HG02840 (cell line): Measurements from ENCODE around the gene SLC16A6.
"Not testable (repeated sequence)": the region's sequence is repeated elsewhere in the genome, so short reads cannot be mapped to it uniquely, and the experiment has no call there.

Source experiments
- ATAC-seq: cut with Tn5 transposase; IDR thresholded peaks from one replicate; pipeline ENCODE4 v1.9.1; 2021; ENCODE audit warnings: mild to moderate bottlenecking, moderate library complexity, moderate number of reproducible peaks; ENCODE audit not compliant: unreplicated experiment, low FRiP score

Gene SLC16A6

GRCh38 chr17:68253426-68253825 is 37.5 kb downstream of the SLC16A6 start:
- ATAC-seq: not testable (repeated sequence)

GRCh38 chr17:68249354-68249765 is 41.6 kb downstream of the SLC16A6 start:
- ATAC-seq: no peak

- ATAC-seq: no peak
Measured at GRCh38 chr17:68248891-68249290, 42.0 kb downstream of the SLC16A6 start.

- peak; percentile 36 for ATAC-seq
Measured at GRCh38 chr17:68248199-68248825, 42.6 kb downstream of the SLC16A6 start.

GRCh38 chr17:68247445-68248198 is 43.3 kb downstream of the SLC16A6 start, which contains the start of gene AMZ2:
Gene AMZ2, plus strand, starts transcription at chr17:68248043. Its CDS starts 2,145 bp downstream, at chr17:68250188.
- peak; percentile 93 for ATAC-seq

- ATAC-seq: no peak
Measured at GRCh38 chr17:68246271-68247028, 44.5 kb downstream of the SLC16A6 start.

GRCh38 chr17:68239632-68240366 is 51.1 kb downstream of the SLC16A6 start:
- no peak for ATAC-seq

- no peak for ATAC-seq
Measured at GRCh38 chr17:68238871-68239253, 52.1 kb downstream of the SLC16A6 start.

GRCh38 chr17:68238164-68238870 is 52.6 kb downstream of the SLC16A6 start:
- no peak for ATAC-seq

- peak; percentile 66 for ATAC-seq
Measured at GRCh38 chr17:68237369-68238163, 53.4 kb downstream of the SLC16A6 start.

- not testable (repeated sequence) for ATAC-seq
Measured at GRCh38 chr17:68235336-68235791, 55.6 kb downstream of the SLC16A6 start.

GRCh38 chr17:68234726-68235335 is 56.1 kb downstream of the SLC16A6 start:
- ATAC-seq: not testable (repeated sequence)

- ATAC-seq: not testable (repeated sequence)
Measured at GRCh38 chr17:68232741-68233140, 58.2 kb downstream of the SLC16A6 start.

- no peak for ATAC-seq
Measured at GRCh38 chr17:68231541-68231940, 59.4 kb downstream of the SLC16A6 start.

- not testable (repeated sequence) for ATAC-seq
Measured at GRCh38 chr17:68231131-68231530, 59.8 kb downstream of the SLC16A6 start.

GRCh38 chr17:68229619-68230018 is 61.3 kb downstream of the SLC16A6 start:
- no peak for ATAC-seq

- ATAC-seq: no peak
Measured at GRCh38 chr17:68228817-68229570, 61.9 kb downstream of the SLC16A6 start.
